ENCODE measurements around the gene UGT1A7. TPM values are rescaled to one million over a fixed set of nuclear protein-coding genes. Genes with fewer than 3 reads are reported as not detected.

Gene UGT1A7
- polyA plus RNA-seq, 1 donor from 2014 or later = not detected

- Histone ChIP-seq H3F3A (ENCODE audit: insufficient read depth, low read length, poor library complexity, severe bottlenecking) (no peaks in the 10 kb centered on the region), H3K4me2 (ENCODE audit: low read length) (no peak overlapping the region), H3K27ac (ENCODE audit: low read length) (no peak overlapping the region), H4K20me1 (ENCODE audit: insufficient read depth) (no peaks in the 10 kb centered on the region), H3K9me3 (ENCODE audit: low read length) (no peaks in the 10 kb centered on the region), H3K27me3 (ENCODE audit: insufficient read depth, low read depth, low read length) (no peaks in the 10 kb centered on the region), H3K9me2 (ENCODE audit: insufficient read depth, low read length) (no peaks in the 10 kb centered on the region), H2AFZ (ENCODE audit: low read depth, low read length) (no peak overlapping the region), H3K79me2 (replicated peaks; ENCODE audit: insufficient read depth, low read length) (no peaks in the 10 kb centered on the region), H3K9ac (ENCODE audit: low read length) (no peak overlapping the region), H3K4me3 (ENCODE audit: low read length) (no peak overlapping the region), H3K36me3 (ENCODE audit: insufficient read depth, low read length) (no peaks in the 10 kb centered on the region)
- no peak for TF ChIP-seq MXI1 (conservative IDR thresholded peaks at IDR 0.05; ENCODE audit: poor library complexity, severe bottlenecking)
- no peak for TF ChIP-seq TAF1 (IDR thresholded peaks at IDR 0.05; ENCODE audit: low read depth)
- no peak for TF ChIP-seq POLR2AphosphoS5 (IDR thresholded peaks at IDR 0.05)
- TF ChIP-seq RAD21 (conservative IDR thresholded peaks at IDR 0.05) = no peak
- TF ChIP-seq REST (IDR thresholded peaks at IDR 0.05; ENCODE audit: borderline replicate concordance) = no peak
- no peak for TF ChIP-seq EP300 (conservative IDR thresholded peaks at IDR 0.05; ENCODE audit: poor library complexity, severe bottlenecking)
- no peak for TF ChIP-seq CTCF (IDR thresholded peaks at IDR 0.05; ENCODE audit: poor library complexity, severe bottlenecking)
- TF ChIP-seq EZH2 (IDR thresholded peaks at IDR 0.05; ENCODE audit: borderline replicate concordance, insufficient read depth, low read length, poor library complexity, severe bottlenecking) = no peak
- TF ChIP-seq SMC3 (conservative IDR thresholded peaks at IDR 0.05; ENCODE audit: poor library complexity) = no peak
Observed at GRCh38 chr2:233815861-233816260, 134.2 kb downstream of the UGT1A7 start.

DNA sequence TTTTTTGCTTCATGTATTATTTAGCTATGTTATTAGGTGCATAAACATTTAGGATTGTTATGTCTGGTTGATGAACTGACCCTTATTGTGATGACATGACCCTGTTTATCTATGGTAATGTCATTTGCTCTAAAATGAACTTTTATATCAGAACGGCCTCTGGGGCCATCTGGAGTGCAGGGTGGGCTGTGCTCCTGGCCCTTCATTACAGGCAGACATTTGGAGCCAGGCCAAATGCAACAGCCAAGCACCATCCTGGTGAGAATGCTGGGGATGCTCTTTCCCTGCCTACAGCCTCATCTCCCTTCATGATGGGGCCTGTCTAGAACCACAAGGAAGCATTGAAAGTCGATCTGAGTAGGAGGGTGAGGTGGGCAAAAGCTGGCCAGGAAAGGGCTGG lies 134.6 kb downstream of the UGT1A7 start:
- Histone ChIP-seq H4K20me1 (ENCODE audit: insufficient read depth) (no peaks in the 10 kb centered on the region), H3K4me2 (ENCODE audit: low read length) (no peak overlapping the region), H3K9me2 (ENCODE audit: insufficient read depth, low read length) (no peaks in the 10 kb centered on the region), H3K36me3 (ENCODE audit: insufficient read depth, low read length) (no peaks in the 10 kb centered on the region), H2AFZ (ENCODE audit: low read depth, low read length) (no peak overlapping the region), H3K27ac (ENCODE audit: low read length) (no peak overlapping the region), H3K27me3 (ENCODE audit: insufficient read depth, low read depth, low read length) (no peaks in the 10 kb centered on the region), H3K79me2 (replicated peaks; ENCODE audit: insufficient read depth, low read length) (no peaks in the 10 kb centered on the region), H3K9ac (ENCODE audit: low read length) (no peak overlapping the region), H3F3A (ENCODE audit: insufficient read depth, low read length, poor library complexity, severe bottlenecking) (no peaks in the 10 kb centered on the region), H3K4me3 (ENCODE audit: low read length) (no peak overlapping the region), H3K9me3 (ENCODE audit: low read length) (no peaks in the 10 kb centered on the region)
- no peak for TF ChIP-seq REST (IDR thresholded peaks at IDR 0.05; ENCODE audit: borderline replicate concordance)
- no peak for TF ChIP-seq TAF1 (IDR thresholded peaks at IDR 0.05; ENCODE audit: low read depth)
- no peak for TF ChIP-seq SMC3 (conservative IDR thresholded peaks at IDR 0.05; ENCODE audit: poor library complexity)
- no peak for TF ChIP-seq EZH2 (IDR thresholded peaks at IDR 0.05; ENCODE audit: borderline replicate concordance, insufficient read depth, low read length, poor library complexity, severe bottlenecking)
- TF ChIP-seq EP300 (conservative IDR thresholded peaks at IDR 0.05; ENCODE audit: poor library complexity, severe bottlenecking) = no peak
- no peak for TF ChIP-seq POLR2AphosphoS5 (IDR thresholded peaks at IDR 0.05)
- no peak for TF ChIP-seq CTCF (IDR thresholded peaks at IDR 0.05; ENCODE audit: poor library complexity, severe bottlenecking)
- no peak for TF ChIP-seq RAD21 (conservative IDR thresholded peaks at IDR 0.05)
- no peak for TF ChIP-seq MXI1 (conservative IDR thresholded peaks at IDR 0.05; ENCODE audit: poor library complexity, severe bottlenecking)
